Mesendoderm (in vitro differentiated cells): ENCODE results near the gene PRDM16.
A peak's percentile ranks its signal among the peaks of the same experiment; 100 is the strongest.

Experiments used
- DNase-seq: peaks from one replicate; pipeline ENCODE4 v3.0.0; 2013
- H2AK5ac ChIP-seq: 2 replicates; pipeline ENCODE4 v1.6.1; 2013; ENCODE audit warnings: low read length, inconsistent platforms
- H2BK120ac ChIP-seq: 2 replicates; pipeline ENCODE4 v1.6.1; 2013; ENCODE audit warnings: low read depth, mild to moderate bottlenecking, low read length, moderate library complexity, mixed read lengths
- H2BK15ac ChIP-seq: replicated peaks from 2 replicates; pipeline ENCODE4 v1.6.1; 2013; ENCODE audit warnings: low read depth, mild to moderate bottlenecking, moderate library complexity
- H2BK5ac ChIP-seq: 2 replicates; pipeline ENCODE4 v1.6.1; 2013; ENCODE audit warnings: low read length, inconsistent platforms
- H3K18ac ChIP-seq: 2 replicates; pipeline ENCODE4 v1.6.1; 2013; ENCODE audit warnings: mild to moderate bottlenecking, low read length, mixed read lengths
- H3K23ac ChIP-seq: one replicate; pipeline ENCODE4 v1.6.1; 2013; ENCODE audit warnings: low read length
- H3K27ac ChIP-seq: 2 replicates; pipeline ENCODE4 v1.5.1; 2013; ENCODE audit warnings: low read depth, mild to moderate bottlenecking, inconsistent platforms, low read length, moderate library complexity
- H3K27me3 ChIP-seq: 2 replicates; pipeline ENCODE4 v1.6.1; 2013; ENCODE audit warnings: low read length, control low read depth, mild to moderate bottlenecking, inconsistent platforms; ENCODE audit not compliant: insufficient read depth, poor library complexity
- H3K36me3 ChIP-seq: 2 replicates; pipeline ENCODE4 v1.6.1; 2013; ENCODE audit warnings: low read length, inconsistent platforms; ENCODE audit not compliant: control insufficient read depth, insufficient read depth
- H3K4ac ChIP-seq: one replicate; pipeline ENCODE4 v1.6.1; 2013; ENCODE audit warnings: low read depth, mild to moderate bottlenecking, low read length, moderate library complexity
- H3K4me1 ChIP-seq: 2 replicates; pipeline ENCODE4 v1.6.1; 2013; ENCODE audit warnings: low read depth, low read length, inconsistent platforms; ENCODE audit not compliant: control insufficient read depth
- H3K4me2 ChIP-seq: 2 replicates; pipeline ENCODE4 v1.6.1; 2013; ENCODE audit warnings: low read length
- H3K4me3 ChIP-seq: 2 replicates; pipeline ENCODE4 v1.5.1; 2013; ENCODE audit warnings: mild to moderate bottlenecking, low read length
- H3K56ac ChIP-seq: one replicate; pipeline ENCODE4 v1.6.1; 2013; ENCODE audit warnings: low read length
- H3K79me1 ChIP-seq: 2 replicates; pipeline ENCODE4 v1.6.1; 2013; ENCODE audit warnings: low read length, inconsistent platforms
- H3K79me2 ChIP-seq: 2 replicates; pipeline ENCODE4 v1.6.1; 2013; ENCODE audit warnings: mild to moderate bottlenecking, low read length; ENCODE audit not compliant: control insufficient read depth, insufficient read depth
- H3K9ac ChIP-seq: 2 replicates; pipeline ENCODE4 v1.6.1; 2013; ENCODE audit warnings: low read length, inconsistent platforms
- H4K5ac ChIP-seq: one replicate; pipeline ENCODE4 v1.6.1; 2013; ENCODE audit warnings: low read length
- H4K8ac ChIP-seq: one replicate; pipeline ENCODE4 v1.6.1; 2013; ENCODE audit warnings: low read depth, mild to moderate bottlenecking, control low read depth, low read length, moderate library complexity
- WGBS: extraction: QIAGEN DNeasy Blood & Tissue Kit; methylation state at CpG from one replicate; pipeline ENCODE4 v1.1.7; 2013; ENCODE audit warnings: low lambda C conversion rate, missing lambda C conversion rate; ENCODE audit not compliant: insufficient coverage; ENCODE audit errors: extremely low coverage; 5-methylcytosine and 5-hydroxymethylcytosine counted together

PRDM16 gene

DNA sequence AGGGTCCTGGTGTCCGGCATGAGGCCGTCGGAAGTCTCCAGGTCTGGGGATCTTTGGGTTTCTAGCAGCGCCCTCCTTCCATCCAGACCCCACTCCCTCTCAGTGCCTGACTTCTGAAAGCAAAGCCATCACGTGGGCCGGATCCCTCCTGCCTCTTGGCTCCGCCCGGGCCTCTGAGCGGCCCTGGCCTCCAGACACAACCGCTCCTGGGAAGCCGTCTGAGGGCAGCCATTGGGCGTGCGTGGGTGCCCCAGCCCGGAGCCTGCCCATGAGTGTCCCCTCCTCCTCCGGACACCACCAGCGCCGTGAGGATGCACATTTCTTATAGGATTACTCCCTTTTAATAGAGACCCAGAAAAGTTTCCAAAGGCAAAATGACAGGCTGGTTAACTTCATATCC, 248.5 kb downstream of the PRDM16 start:
- no peak overlapping the region for H3K4me2 ChIP-seq
- H3K9ac ChIP-seq = no peak overlapping the region
- H4K5ac ChIP-seq = no peak overlapping the region
- no CpG with 5 or more reads among the region's 17 CpGs for WGBS
- no peak overlapping the region for H3K23ac ChIP-seq
- H3K27ac ChIP-seq = no peak overlapping the region
- no peak overlapping the region for H2BK120ac ChIP-seq
- peaks cover 18% of the 10 kb centered on the region for H3K27me3 ChIP-seq
- no peak overlapping the region for H2AK5ac ChIP-seq
- H3K4me1 ChIP-seq = peaks cover 4% of the 10 kb centered on the region
- H3K79me1 ChIP-seq = no peaks in the 10 kb centered on the region
- H4K8ac ChIP-seq = no peak overlapping the region
- H3K4ac ChIP-seq = no peak overlapping the region
- H3K18ac ChIP-seq = no peak overlapping the region
- H3K36me3 ChIP-seq = no peaks in the 10 kb centered on the region
- no peak overlapping the region for H3K56ac ChIP-seq
- DNase-seq = no peak
- no peak overlapping the region for H2BK15ac ChIP-seq
- no peak overlapping the region for H2BK5ac ChIP-seq
- H3K4me3 ChIP-seq = no peak overlapping the region
- H3K79me2 ChIP-seq = no peaks in the 10 kb centered on the region

DNA sequence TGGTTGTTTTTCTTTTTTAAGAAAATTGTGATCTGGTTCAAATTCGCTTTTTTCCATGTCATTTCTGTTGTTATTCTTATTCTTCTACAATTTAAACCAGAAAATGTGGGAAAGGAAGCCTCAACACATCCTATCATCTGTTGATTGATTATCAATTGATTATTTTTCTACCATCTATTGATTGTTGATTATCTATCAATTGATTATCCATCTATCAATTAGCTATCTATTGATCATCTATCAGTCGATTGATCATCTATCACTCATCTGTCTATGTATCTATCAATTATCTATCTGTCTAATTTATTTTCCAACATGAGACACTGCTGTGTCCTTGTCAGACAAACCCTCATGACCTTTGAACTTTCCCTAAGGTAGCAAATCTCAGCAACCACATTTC, 249.3 kb downstream of the PRDM16 start:
- H3K18ac ChIP-seq = no peak overlapping the region
- no peak overlapping the region for H2BK15ac ChIP-seq
- H3K4me2 ChIP-seq = no peak overlapping the region
- H3K36me3 ChIP-seq = no peaks in the 10 kb centered on the region
- no peak overlapping the region for H2AK5ac ChIP-seq
- no peak overlapping the region for H3K4ac ChIP-seq
- H3K27ac ChIP-seq = no peak overlapping the region
- H4K8ac ChIP-seq = no peak overlapping the region
- H2BK5ac ChIP-seq = no peak overlapping the region
- H3K4me1 ChIP-seq = peaks cover 4% of the 10 kb centered on the region
- H3K23ac ChIP-seq = no peak overlapping the region
- no peaks in the 10 kb centered on the region for H3K79me2 ChIP-seq
- H3K79me1 ChIP-seq = no peaks in the 10 kb centered on the region
- peaks cover 18% of the 10 kb centered on the region for H3K27me3 ChIP-seq
- H3K56ac ChIP-seq = no peak overlapping the region
- no CpG with 5 or more reads among the region's 2 CpGs for WGBS
- H4K5ac ChIP-seq = no peak overlapping the region
- H2BK120ac ChIP-seq = no peak overlapping the region
- no peak for DNase-seq
- H3K9ac ChIP-seq = no peak overlapping the region
- no peak overlapping the region for H3K4me3 ChIP-seq

DNA sequence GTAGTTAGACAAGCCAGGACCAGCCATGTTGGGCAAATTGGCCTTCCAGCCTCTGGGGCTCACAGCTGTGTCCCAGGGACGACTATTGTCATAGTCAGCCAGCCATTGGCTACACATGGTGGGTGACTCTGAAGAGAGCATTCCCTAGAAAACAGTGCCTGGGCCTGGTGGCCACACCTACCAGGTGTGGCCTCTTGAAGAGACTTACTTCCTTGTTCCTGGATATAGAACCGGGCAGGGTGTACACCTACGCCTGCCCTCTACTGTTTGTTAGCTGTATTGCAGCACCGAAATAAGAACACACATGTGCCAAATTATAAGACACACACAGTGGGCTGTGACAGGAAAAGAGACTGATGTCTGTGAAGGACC, 250.9 kb downstream of the PRDM16 start:
- no peaks in the 10 kb centered on the region for H3K36me3 ChIP-seq
- no peak overlapping the region for H3K9ac ChIP-seq
- H3K18ac ChIP-seq = no peak overlapping the region
- H3K4me2 ChIP-seq = no peak overlapping the region
- no peak overlapping the region for H2BK5ac ChIP-seq
- H2BK120ac ChIP-seq = no peak overlapping the region
- no peak overlapping the region for H3K4me3 ChIP-seq
- no peak overlapping the region for H3K27ac ChIP-seq
- H4K5ac ChIP-seq = no peak overlapping the region
- H2AK5ac ChIP-seq = no peak overlapping the region
- no peak overlapping the region for H3K23ac ChIP-seq
- H3K56ac ChIP-seq = no peak overlapping the region
- peaks cover 11% of the 10 kb centered on the region for H3K27me3 ChIP-seq
- H2BK15ac ChIP-seq = no peak overlapping the region
- H3K4me1 ChIP-seq = peaks cover 2% of the 10 kb centered on the region
- no peaks in the 10 kb centered on the region for H3K79me1 ChIP-seq
- no CpG with 5 or more reads among the region's 4 CpGs for WGBS
- no peaks in the 10 kb centered on the region for H3K79me2 ChIP-seq
- no peak overlapping the region for H3K4ac ChIP-seq
- DNase-seq = peak; percentile 90
- no peak overlapping the region for H4K8ac ChIP-seq

DNA sequence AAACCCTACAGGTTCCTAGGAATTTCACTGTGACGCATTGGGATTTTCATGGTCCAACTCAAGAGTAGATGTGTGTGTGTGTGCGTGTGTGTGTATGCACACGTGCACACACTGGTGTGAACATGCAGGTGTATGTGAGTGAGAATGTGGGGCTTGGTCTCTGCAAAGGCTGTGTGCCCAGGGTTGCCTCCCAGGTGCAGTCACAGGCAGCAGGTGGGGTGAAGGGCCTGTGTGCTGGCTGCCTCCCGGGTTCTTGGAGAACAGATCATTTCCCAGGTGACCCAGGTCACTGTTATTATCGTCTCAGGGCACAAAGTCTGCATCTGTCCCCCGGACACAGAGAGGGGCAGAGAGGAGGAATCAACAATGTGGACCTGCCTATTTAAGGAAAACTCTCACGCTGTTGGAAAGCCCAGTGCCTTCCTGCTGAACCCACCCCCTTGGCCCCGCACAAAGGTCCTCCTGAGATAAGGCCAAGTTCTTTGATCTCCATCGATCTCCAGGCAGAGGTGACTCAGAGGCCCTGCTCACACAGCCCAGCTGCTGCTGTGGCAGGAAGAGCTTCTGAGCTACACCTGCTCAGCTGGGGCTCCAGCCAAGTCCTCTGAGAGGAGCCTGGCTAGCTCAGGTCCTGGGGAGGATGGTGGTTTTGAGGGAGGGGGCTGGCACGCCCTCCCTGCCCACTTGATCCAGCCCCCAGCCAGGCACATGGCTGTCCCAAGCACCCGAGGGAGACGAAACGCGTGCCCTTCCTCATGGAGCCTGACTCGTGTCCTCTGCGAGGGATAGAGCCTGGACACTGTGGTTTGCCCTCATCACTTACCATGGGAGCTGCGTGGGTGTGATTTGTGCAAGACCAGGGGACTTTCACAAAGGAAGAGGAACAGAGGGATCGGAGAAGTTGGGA, 251.5 kb downstream of the PRDM16 start:
- no CpG with 5 or more reads among the region's 18 CpGs for WGBS
- Histone ChIP-seq H3K56ac (no peak overlapping the region), H3K4me3 (no peak overlapping the region), H3K27me3 (peaks cover 7% of the 10 kb centered on the region), H3K79me1 (no peaks in the 10 kb centered on the region), H2AK5ac (no peak overlapping the region), H3K4me2 (no peak overlapping the region), H3K18ac (no peak overlapping the region), H4K8ac (no peak overlapping the region), H3K4ac (no peak overlapping the region), H3K23ac (no peak overlapping the region), H2BK5ac (no peak overlapping the region), H2BK120ac (no peak overlapping the region), H3K79me2 (no peaks in the 10 kb centered on the region), H3K9ac (no peak overlapping the region), H3K36me3 (no peaks in the 10 kb centered on the region), H2BK15ac (no peak overlapping the region), H3K4me1 (peaks cover 2% of the 10 kb centered on the region), H4K5ac (no peak overlapping the region), H3K27ac (no peak overlapping the region)
- peak; percentile 66 for DNase-seq

DNA sequence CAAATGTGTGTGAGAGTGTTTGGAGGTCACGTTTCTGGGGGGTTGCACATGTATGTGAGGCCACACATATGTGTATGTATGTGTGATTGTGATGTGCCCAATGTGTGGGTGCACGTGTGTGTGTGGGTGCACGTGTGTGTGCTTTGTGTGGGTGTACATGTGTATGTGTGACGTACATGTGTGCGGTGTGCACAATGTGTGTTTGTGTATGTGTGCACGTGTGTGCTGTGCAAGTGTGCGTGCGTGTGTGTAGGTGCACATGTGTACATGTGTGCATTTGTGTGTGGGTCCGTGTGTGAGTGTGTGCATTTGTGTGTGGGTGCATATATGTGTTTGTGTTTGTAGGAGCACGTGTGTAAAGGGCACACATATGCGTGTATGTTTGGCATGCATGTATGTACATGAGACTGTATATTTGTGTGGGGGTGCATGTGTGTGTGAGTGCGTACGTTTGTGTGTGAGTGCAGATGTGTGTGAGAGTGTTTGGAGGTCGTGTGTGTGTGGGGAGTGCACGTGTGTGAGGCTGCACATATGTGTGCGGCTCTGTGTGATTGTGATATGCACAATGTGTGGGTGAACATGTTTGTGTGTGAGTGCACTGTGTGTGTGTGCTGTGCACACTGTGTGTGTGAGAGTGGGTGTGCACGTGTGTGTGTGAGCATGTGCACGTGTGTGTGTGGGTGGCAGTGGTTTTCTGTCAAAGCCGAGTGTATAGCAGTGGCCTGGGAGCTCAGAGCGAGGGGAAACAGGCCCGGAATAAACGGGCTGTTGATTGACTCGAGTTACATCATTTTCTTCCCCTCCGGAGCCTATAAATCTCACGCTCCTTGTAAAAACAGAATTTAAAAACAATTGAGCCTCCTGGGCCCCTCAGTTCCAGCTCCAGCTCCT, 252.8 kb downstream of the PRDM16 start:
- H2BK120ac ChIP-seq = no peak overlapping the region
- WGBS = 100% methylated on average over 3 of the region's 25 CpGs
- H3K9ac ChIP-seq = no peak overlapping the region
- H3K18ac ChIP-seq = no peak overlapping the region
- no peak overlapping the region for H2BK15ac ChIP-seq
- H2BK5ac ChIP-seq = no peak overlapping the region
- no peak overlapping the region for H2AK5ac ChIP-seq
- no peak overlapping the region for H3K27ac ChIP-seq
- no peaks in the 10 kb centered on the region for H3K79me1 ChIP-seq
- H3K79me2 ChIP-seq = no peaks in the 10 kb centered on the region
- H3K36me3 ChIP-seq = no peaks in the 10 kb centered on the region
- H4K8ac ChIP-seq = no peak overlapping the region
- H3K27me3 ChIP-seq = no peaks in the 10 kb centered on the region
- no peak overlapping the region for H3K4ac ChIP-seq
- no peak overlapping the region for H3K4me3 ChIP-seq
- no peak overlapping the region for H3K56ac ChIP-seq
- no peaks in the 10 kb centered on the region for H3K4me1 ChIP-seq
- no peak overlapping the region for H4K5ac ChIP-seq
- no peak overlapping the region for H3K23ac ChIP-seq
- DNase-seq = no peak
- no peak overlapping the region for H3K4me2 ChIP-seq
